Measurements from ENCODE around the gene ICE2.
"Not testable (repeated sequence)": the region's sequence is repeated elsewhere in the genome, so short reads cannot be mapped to it uniquely, and the experiment has no call there.

The ICE2 gene

DNA sequence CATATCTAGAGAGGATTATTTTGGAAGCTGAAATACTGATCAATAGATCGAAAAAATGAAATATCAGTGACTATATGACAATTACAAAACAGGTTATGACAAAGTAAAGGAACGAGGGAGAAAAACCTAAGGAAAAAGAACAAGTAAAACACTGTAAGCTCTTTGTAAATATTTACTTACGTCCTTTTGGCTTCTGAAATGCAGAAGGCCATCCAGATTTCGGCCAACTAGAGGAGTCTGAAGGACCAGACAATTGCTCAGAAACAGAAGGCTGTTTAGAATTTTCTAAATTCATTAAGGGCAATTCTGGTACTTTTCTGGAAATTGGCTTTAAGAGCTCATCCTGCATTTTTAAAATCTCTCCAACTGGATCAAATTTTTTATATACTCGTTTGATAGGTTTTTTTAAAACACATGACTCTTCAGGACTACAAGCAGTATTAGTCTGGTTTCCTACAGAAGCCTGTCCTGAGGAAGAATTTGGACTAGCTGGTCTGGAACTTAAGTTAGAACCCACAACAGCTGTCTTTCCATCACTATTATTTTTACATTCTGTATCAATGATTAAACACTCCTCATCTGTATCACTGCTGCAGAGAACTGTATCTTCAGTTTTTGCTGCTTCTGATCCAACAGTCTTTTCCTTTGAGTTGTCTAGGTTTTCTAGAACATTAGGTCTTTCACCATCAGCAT is 30.1 kb downstream of the ICE2 start:
- DNase-seq (ENCODE audit: low read depth in 1 of 2, low spot score in 1 of 2) = no peak

DNA sequence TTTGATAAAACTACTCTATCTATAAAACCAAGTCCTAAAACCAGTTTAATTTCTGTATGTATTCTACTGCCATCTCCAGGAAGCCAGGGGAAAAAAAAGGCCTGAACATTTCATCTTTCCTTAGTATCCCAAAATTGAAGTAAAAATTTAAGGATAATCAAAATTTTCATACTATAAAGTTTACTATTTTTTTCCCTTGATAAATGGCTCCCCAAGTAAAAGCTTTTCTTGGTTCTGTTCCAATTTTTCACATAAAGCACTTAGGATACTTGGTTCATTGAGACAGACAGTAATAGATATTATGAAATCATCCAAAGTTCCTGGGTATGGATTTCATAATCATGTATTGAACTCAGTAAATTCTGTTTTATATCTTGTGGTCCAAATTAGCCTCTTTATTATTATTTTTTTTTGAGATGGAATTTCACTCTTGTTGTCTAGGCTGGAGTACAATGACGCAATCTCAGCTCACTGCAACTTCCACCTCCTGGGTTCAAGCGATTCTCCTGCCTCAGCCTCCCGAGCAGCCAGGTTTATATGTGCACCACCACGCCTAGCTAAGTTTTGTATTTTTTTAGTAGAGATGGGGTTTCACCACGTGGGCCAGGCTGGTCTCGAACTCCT is 34.5 kb downstream of the ICE2 start:
- no peak for DNase-seq (ENCODE audit: low read depth in 1 of 2, low spot score in 1 of 2)

DNA sequence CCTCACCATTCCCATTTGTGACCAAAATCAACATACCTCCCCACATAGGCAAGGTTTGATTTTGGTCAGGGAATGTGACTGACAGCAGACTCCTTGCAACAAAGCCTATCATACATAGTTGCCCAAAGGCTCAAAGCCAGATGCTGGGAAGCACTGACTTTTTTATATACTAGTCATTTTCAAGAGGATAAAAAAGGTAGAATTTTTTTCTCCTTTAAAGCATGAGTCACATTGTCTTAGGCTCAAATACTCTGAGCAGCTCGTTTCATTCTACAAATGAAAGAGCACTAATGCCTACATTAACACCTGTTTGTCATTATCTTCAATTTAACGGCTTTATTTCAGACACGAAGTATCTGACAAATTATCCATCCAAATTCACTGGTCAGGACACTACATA is 36.2 kb downstream of the ICE2 start:
- no peak for DNase-seq (ENCODE audit: low read depth in 1 of 2, low spot score in 1 of 2)

DNA sequence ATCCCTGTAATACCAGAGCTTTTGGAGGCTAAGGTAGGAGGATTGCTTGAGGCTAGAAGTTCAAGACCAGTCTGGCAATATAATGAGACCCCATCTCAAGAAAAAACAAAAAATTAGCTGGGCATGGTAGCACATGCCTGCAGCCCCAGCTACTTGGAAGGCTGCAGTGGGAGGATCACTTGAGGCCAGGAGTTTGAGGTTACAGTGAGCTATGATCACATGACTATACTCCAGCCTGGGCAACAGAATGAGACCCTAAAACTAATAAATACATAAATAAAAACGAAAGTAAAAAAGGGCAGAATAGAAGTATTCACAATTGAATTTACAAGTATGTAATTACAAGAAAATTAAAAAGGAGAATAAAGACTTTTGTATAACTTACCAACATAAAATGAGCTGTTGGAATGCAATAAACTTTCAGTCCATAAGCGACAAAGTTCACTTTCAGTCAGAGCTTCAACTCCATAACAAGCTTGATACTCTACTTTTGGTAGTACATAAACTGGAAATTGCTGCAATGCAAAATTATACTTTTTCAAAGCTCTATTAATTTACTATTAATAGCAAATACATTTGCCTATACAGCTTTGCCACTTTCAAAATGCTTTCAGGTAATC is 36.8 kb downstream of the ICE2 start:
- DNase-seq (ENCODE audit: low read depth in 1 of 2, low spot score in 1 of 2) = no peak

DNA sequence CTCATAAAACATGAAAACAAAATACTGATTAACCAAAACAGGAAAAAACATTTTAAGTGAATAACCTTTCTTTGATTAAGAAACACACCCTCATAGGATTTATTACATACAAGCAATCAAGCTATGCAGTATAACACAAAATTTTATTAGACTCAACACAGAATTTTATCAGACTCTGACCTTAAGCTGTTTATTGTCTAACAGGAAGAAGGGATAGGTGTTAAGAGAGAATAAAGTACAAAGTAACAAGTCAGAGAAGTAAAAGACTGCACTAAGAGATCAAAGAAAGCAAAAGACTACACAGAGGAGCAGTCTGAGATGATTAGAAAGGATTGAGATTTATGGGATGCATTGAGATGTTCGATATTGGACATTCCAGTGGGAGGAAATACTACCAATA is 37.6 kb downstream of the ICE2 start:
- DNase-seq (ENCODE audit: low read depth in 1 of 2, low spot score in 1 of 2) = no peak

DNA sequence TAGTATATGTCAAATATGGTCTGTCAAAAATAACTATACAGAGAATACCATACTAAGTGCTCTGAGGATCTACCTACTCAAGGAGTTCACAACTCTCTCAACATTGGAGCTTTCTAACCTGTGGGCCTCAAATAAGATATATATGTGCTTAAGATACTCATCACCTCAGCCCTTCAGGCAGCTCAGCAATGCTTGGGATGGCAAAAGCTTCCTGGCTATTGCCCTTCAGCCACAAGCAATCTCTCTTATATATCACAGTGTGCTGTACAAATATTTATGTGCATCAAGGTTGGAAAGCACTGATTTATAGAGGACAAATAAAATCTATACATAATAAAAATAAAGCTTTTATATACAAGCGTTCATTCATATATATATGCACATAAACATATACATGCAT is 40.3 kb downstream of the ICE2 start:
- no peak for DNase-seq (ENCODE audit: low read depth in 1 of 2, low spot score in 1 of 2)

DNA sequence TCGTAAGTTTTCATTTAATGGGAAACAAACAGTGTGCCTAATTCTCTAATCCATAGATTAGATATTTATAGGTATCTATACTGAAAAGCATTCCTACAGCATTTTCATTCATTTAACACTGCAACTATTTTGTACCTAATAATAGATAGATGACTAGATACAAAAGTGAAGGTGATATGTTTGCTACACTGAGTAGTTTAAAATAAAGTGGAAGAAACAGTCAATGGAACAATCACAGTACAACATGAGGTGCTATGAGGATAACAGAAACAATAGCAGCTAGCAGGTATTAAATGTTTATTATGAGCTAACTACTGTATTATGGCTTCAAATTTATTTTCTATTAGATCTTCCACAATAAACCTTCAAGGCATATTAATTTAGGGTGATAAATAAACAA is 50.0 kb downstream of the ICE2 start:
- DNase-seq (ENCODE audit: low read depth in 1 of 2, low spot score in 1 of 2) = no peak

DNA sequence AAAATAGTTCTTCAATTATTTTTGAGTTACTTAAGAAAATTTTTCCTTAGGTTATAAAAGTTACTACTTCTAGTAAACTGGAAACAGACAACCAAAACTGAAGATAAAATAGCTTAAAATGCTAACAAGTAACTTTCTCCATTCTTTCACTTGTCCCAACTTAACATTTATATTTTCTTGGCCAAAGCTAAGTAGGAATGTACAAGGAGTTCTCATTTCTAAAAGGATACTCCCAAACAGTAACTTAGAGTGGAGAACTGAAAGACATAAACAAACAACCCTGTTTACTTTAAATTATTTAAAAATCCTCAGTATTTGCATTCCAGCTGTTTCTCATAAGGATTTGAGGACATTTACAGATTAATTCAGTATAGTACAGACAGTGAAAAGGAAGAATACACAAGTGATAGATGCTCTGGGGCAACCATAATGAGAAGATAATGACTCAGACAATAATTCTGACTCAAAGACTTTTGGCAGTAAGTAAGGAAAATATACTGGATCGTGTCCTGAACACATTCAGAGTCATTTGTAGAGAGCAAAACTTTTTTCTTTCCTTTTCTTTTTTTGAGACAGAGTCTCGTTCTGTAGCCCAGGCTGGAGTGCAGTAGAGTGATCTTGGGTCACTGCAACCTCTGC is 52.0 kb downstream of the ICE2 start:
- DNase-seq (ENCODE audit: low read depth in 1 of 2, low spot score in 1 of 2) = no peak

DNA sequence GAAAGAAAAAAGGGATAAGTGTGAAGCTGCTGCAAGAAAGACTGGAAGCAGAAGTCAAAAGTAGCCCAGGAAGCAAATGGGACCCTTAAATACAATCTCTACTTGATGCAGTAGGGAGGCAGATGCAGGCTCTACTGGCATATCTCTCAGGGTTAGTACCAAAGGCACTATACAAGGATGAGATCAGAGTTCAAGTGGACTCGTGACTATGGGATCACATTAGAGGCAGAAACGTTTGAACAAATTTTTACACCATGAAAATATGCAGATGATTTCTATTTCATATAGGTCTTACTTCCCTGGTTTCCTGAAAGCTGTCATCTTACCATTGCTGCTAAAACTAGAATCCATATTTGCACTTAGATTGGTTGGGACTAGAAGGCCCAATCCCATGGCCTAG is 53.5 kb downstream of the ICE2 start:
- no peak for DNase-seq (ENCODE audit: low read depth in 1 of 2, low spot score in 1 of 2)

DNA sequence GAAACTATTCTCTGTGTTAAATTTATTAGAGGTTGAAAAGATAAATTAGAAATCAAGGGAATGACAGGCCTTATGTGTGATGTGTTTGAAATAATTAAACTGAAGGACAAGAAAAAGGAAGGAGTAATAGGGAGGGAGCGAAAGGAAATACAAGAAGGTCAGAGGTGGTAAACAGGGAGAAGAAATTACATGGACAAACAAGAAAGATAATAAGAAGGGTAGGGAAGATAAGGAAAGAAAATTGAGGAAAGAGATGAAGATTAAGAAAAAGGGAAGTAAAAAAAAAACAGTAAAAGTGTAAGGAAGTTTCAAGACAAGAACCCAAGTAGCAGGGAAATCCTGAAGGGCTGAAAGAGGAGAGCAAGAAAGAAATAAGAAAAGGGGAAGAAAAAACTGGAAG is 54.9 kb downstream of the ICE2 start:
- DNase-seq (ENCODE audit: low read depth in 1 of 2, low spot score in 1 of 2) = no peak

DNA sequence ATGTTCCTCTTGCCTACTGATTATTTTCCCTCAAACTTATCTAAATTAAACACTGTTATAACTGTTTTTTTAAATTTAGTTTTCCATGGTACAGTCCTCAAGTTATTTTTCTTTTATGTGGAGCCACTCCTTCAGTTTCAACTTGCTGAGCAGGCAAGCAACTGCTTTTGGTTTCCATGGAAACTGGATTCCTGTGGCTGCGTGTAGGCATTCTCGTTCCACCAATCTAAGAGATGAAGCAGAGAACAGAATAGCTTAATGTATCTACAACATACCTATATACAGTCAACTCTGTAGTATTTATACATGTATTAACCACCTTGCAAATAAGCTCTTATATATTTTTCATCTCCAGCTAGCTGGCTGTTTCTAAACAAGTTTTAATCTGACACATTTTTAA is 55.4 kb downstream of the ICE2 start:
- DNase-seq (ENCODE audit: low read depth in 1 of 2, low spot score in 1 of 2) = no peak

DNA sequence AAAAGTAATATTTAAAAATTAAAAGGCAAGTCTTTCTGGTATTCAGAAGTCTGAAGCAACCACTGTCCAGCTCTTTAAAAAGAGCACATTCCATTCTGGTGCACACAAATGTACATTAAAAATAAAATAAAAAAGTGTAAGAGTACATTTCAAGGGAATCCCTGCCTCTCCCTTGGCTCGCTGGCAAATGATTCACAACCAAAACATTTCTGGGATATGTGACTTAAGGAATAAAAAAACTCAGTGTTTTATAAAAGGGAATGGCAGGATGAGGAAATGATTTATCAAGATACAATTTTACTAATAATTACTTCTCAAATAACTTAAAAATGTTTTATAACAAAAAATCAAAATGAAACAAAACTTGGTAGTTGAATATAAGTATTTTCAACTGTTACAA is 57.4 kb downstream of the ICE2 start:
- DNase-seq (ENCODE audit: low read depth in 1 of 2, low spot score in 1 of 2) = no peak

DNA sequence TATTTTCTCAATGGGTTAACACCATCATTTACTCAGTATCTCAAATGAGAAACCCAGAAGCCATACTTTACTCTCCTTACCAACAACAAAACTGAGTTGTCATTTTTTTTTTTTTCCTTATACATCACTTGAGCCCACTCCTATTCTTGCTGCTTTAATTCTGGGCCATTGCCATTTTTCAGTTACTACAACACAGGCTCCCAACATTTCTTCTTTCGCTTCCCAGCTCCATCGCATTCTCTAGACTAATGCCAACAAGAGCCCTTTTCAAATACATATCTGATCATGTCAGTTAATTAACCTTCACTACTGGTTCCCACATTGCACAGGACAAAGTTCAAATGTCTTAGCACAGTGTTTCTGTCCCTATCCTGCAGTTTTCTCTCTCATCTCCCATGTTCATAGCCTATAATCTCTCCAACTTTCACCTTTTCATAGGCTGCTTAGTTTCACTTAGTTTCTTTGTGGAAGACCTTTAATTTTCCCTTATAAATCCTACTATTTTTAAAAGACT is 58.7 kb downstream of the ICE2 start:
- no peak for DNase-seq (ENCODE audit: low read depth in 1 of 2, low spot score in 1 of 2)

DNA sequence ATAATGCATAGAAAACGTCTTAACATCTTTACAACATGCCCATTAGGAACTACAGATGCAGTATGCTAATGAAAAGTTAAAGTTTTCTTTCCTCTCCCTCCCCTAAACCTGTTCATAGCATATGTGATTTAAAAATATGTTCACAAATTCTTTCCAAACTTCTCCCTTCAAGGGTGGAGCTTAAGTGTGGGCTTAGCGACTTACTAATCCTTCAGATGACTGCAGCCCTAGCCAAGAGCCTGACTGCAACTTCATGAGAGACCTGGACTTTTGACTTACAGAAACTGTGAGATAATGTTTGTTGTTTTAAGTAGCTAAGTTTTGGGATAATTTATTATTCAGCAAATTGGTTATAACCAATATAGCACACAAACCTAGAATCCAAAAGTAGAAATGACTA is 59.2 kb downstream of the ICE2 start:
- no peak for DNase-seq (ENCODE audit: low read depth in 1 of 2, low spot score in 1 of 2)

DNA sequence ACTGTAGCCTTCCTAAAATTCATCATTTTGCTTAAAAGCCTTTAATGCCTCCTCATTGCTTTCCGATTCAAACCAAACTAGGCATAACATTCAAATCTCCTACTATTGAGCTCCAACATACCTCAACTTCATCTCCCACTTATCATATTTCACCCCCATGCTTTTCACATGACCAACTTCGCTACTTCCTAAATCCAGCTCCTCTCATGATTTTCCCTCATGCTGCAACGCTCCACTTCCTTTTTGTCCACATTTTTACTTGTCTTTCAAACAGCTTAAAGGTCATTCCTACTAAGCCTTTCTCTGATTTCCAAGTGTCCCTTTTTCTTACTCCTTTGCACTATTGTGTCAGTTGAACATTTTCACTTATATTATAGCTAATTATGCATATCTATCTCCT is 60.8 kb downstream of the ICE2 start:
- no peak for DNase-seq (ENCODE audit: low read depth in 1 of 2, low spot score in 1 of 2)

DNA sequence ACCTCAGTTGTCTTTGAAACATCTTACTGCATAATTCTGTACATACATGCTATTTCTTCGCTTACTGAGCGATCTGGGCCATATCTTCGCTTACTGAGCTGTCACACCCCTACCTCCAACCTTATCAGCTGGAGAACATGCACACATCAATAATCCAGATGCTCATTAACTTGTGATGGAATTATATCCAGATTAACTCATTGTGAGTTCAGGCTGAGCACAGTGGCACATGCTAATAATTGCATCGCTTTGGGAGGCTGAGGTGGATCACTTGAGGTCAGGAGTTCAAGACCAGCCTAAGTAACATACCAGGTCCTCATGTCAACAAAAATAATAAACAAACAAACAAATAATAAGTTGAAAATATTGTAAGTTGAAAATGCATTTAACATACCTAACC is 61.8 kb downstream of the ICE2 start:
- DNase-seq (ENCODE audit: low read depth in 1 of 2, low spot score in 1 of 2) = no peak

DNA sequence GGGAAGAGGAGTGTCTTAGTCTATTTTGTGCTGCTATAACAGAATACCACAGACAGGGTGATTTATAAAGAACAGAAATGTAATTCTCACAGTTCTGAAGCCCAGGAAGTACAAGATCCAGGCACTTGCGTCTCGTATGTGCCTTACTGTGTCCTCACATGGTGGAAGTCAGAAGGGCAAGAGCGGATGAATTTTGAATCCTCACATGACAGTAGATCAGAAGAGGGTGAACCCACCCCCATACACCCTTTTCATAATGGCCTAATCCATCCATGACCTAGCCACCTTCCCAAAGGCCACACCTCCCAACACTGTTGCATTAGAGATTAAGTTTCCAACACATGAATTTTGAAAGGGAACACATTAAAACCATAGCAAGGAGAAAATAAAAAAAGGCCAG is 62.5 kb downstream of the ICE2 start:
- DNase-seq (ENCODE audit: low read depth in 1 of 2, low spot score in 1 of 2) = no peak

DNA sequence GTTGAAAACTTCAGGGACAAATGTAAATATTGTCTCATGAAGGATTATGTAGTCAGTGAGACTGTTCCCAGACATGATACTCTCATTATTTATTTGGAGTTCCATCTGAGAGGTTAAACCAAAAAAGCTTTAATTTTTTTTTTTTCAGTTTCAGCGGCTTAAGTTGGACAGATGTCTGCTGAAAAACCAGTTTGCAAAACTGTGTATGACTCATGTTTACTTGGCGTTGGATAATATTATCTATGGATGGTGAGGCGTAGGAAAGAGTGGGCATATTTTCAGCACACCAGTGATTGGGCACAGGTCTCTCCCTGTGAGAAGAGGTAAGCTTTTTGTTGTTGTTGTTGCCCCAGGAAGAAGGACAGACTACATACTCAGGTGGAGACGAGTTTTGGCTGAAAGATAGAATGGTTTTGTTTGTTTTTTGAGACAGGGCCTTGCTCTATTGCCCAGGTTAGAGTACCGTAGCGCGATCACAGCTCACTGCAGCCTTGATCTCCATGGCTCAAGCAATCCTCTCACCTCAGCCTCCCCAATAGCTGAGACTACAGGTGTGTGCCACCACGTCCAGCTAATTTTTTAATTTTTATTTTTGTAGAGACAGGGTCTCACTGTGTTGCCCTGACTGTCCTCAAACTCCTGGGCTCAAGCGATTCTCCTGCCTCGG is 64.8 kb downstream of the ICE2 start:
- DNase-seq (ENCODE audit: low read depth in 1 of 2, low spot score in 1 of 2) = no peak

DNA sequence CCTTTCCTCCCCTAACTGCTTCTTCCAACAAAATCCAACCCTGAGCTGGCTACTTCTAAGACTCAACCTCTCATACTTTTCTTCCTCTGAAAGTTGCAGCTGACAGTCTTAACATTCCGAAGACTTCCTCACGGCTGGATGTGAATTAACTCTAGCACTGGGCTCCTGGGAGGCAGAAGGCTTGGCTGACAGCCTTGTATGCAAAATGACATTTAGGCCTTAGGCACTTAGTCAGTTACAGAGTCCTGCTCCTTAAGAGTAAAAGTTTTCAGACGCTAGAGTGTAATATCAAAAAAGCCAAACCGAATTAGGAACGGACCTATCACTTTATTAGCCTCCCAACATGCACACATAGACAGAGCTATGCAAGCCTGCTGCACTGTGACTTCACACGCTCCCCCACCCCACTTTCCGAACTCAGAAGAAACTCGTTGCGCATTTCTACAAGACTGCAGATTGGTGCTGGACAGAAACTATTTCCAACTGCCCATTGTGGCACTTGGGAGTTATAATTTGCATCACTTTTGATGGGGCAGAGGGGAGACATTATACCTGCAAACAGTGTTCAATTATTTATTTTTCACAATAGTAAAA is 65.6 kb downstream of the ICE2 start:
- DNase-seq (ENCODE audit: low read depth in 1 of 2, low spot score in 1 of 2) = no peak

DNA sequence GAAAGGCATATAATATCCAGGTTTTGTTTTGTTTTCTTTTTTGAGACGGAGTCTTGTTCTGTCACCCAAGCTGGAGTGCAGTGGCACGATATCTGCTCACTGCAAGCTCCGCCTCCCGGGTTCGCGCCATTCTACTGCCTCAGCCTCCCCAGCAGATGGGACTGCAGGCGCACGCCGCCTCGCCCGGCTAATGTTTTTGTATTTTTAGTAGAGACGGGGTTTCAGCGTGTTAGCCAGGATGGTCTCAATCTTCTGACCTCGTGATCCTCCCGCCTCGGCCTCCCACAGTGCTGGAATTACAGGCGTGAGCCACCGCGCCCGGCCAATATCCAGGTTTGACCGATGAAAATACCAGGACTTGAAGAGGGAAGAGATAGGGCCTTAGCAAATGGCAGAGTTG is 66.1 kb downstream of the ICE2 start:
- DNase-seq (ENCODE audit: low read depth in 1 of 2, low spot score in 1 of 2) = not testable (repeated sequence)

DNA sequence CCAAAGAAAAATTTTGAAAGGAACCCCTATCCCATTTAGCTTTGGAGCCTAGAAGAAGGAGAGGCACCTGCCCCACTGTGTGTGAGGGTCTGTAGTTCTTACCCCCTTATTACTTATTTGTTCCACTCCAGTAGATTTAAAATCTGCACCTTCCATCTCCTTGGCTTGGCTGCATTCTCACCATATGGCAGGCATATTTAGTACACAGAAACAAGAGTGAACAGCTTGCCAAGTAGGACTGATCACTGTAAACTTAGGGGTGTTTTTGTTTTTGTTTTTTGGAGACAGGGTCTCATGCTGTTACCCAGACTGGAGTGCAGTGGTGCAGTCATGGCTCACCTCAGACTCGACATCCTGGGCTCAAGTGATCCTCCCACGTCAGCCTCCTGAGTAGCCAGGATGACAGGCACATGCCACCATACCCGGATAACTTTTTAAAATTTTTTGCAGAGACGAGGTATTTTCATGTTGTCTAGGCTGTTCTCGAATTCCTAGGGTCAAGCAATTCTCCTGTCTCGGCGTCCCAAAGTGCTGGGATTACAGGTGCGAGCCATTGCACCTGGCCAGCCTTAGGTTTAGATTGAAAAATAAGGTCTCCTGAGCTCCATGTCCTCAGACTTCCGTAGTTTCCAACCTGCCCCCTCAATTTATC is 67.0 kb downstream of the ICE2 start:
- no peak for DNase-seq (ENCODE audit: low read depth in 1 of 2, low spot score in 1 of 2)

Data from activated CD4-positive, alpha-beta T cell treated with anti-CD3 and anti-CD28 coated beads, Interleukin-2, amount 50 U/mL, for 24 hours (primary cell).